ENCODE results near the gene TRIO. TPM values are rescaled to one million over a fixed set of nuclear protein-coding genes. Genes with fewer than 3 reads are reported as not detected.

TRIO gene
- polyA plus RNA-seq, 1 of the 3 experiments (the other 2 are of a cell fraction), result 229 TPM

- Histone ChIP-seq H3K27ac (ENCODE audit: low read depth in 2 of 2, low read length in 1 of 2) (peak overlapping the region; percentile 61 to 87), H3K4me2 (no peak overlapping the region), H3K4me1 (ENCODE audit: control insufficient read depth in 1 of 2, insufficient read depth in 2 of 2, low read depth in 1 of 2, low read length in 1 of 2) (peaks cover 17 to 44% of the 10 kb centered on the region in 2 experiments; a peak in 3 of 4 replicates), H3K9me3 (no peaks in the 10 kb centered on the region), H3K9ac (no peak overlapping the region), H3F3A (replicated peaks; ENCODE audit: insufficient read depth) (no peaks in the 10 kb centered on the region), H3K27me3 (ENCODE audit: insufficient read depth) (no peaks in the 10 kb centered on the region), H3K36me3 (replicated peaks in 1 of 2; ENCODE audit: control insufficient read depth in 1 of 2, insufficient read depth in 2 of 2, low read length in 1 of 2) (peaks cover 19 to 34% of the 10 kb centered on the region in 2 experiments), H3K4me3 (ENCODE audit: low read depth in 2 of 2, low read length in 1 of 2) (no peak overlapping the region), H2AFZ (ENCODE audit: low read depth) (no peak overlapping the region), H3K79me2 (ENCODE audit: insufficient read depth) (peaks cover 97% of the 10 kb centered on the region), H3K9me2 (no peaks in the 10 kb centered on the region), H4K20me1 (ENCODE audit: insufficient read depth) (no peaks in the 10 kb centered on the region)
- TF ChIP-seq USF2 (IDR thresholded peaks at IDR 0.05; ENCODE audit: borderline replicate concordance, low read depth, low read length) (no peak), TEAD4 (IDR thresholded peaks at IDR 0.05; ENCODE audit: borderline replicate concordance, insufficient read depth) (no peak), IRF3 (IDR thresholded peaks at IDR 0.05; ENCODE audit: low read depth, low read length) (no peak), ELF1 (IDR thresholded peaks at IDR 0.05) (no peak), YY1 (IDR thresholded peaks at IDR 0.05; ENCODE audit: low read depth) (no peak), FOSL2 (IDR thresholded peaks at IDR 0.05; ENCODE audit: borderline replicate concordance, low read depth) (peak; percentile 29; the same call in 1 of the 2 replicates), SMC3 (IDR thresholded peaks at IDR 0.05; ENCODE audit: low read depth, low read length) (no peak), MXI1 (IDR thresholded peaks at IDR 0.05; ENCODE audit: low read depth, low read length) (no peak), JUND (IDR thresholded peaks at IDR 0.05) (peak; percentile 58; the same call in 1 of the 2 replicates), FOXM1 (IDR thresholded peaks at IDR 0.05; ENCODE audit: low read depth) (no peak)
- POLR2A ChIA-PET, result interaction anchor here (0.9 kb wide), 1 partner anchor 11 kb away, joined by 9 read pairs; no protein-coding TSS in a partner anchor
- CTCF ChIA-PET, result interaction anchor here (0.6 to 2.9 kb wide), 9 partner anchors 9 to 195 kb away, joined by 3 to 9 read pairs (median 3); partner anchors contain the start of gene OTULINL
- no peak for DNase-seq
- 63% methylated on average over 12 of the region's 12 CpGs for WGBS (ENCODE audit: low lambda C conversion rate)
Measured at GRCh38 chr5:14428302-14429081, 285.4 kb downstream of the TRIO start.

- CTCF ChIA-PET, result interaction anchor here (0.6 to 2.9 kb wide), 10 partner anchors 10 to 195 kb away, joined by 3 to 9 read pairs (median 4); partner anchors contain the start of gene OTULINL
- H3K9ac ChIP-seq, result no peak overlapping the region
- TF ChIP-seq IRF3 (IDR thresholded peaks at IDR 0.05; ENCODE audit: low read depth, low read length), result no peak
- TF ChIP-seq GATA2 (CRISPR knock-in tag; IDR thresholded peaks at IDR 0.05), result peak; percentile 74
- TF ChIP-seq USF1 (IDR thresholded peaks at IDR 0.05; ENCODE audit: borderline replicate concordance, low read depth), result no peak
- TF ChIP-seq ELF1 (IDR thresholded peaks at IDR 0.05), result no peak
- TF ChIP-seq REST (IDR thresholded peaks at IDR 0.05; ENCODE audit: low read depth, low read length), result no peak
- TF ChIP-seq RFX5 (IDR thresholded peaks at IDR 0.05; ENCODE audit: low read length), result no peak
- TF ChIP-seq MXI1 (IDR thresholded peaks at IDR 0.05; ENCODE audit: low read depth, low read length), result peak; percentile 75; the same call in 1 of the 2 replicates
- TF ChIP-seq RCOR1 (IDR thresholded peaks at IDR 0.05; ENCODE audit: low read length), result peak; percentile 65; the same call in 1 of the 2 replicates
Measured at GRCh38 chr5:14429101-14430050, 286.2 kb downstream of the TRIO start.

More at GRCh38 chr5:14429101-14430050, 286.2 kb downstream of the TRIO start:
- Histone ChIP-seq H3K4me3 (ENCODE audit: low read depth in 2 of 2, low read length in 1 of 2) (no peak overlapping the region), H3K9me3 (no peaks in the 10 kb centered on the region), H4K20me1 (ENCODE audit: insufficient read depth) (no peaks in the 10 kb centered on the region), H3K36me3 (replicated peaks in 1 of 2; ENCODE audit: control insufficient read depth in 1 of 2, insufficient read depth in 2 of 2, low read length in 1 of 2) (peaks cover 21 to 40% of the 10 kb centered on the region in 2 experiments), H3K79me2 (ENCODE audit: insufficient read depth) (peaks cover 96% of the 10 kb centered on the region), H3K4me1 (ENCODE audit: control insufficient read depth in 1 of 2, insufficient read depth in 2 of 2, low read depth in 1 of 2, low read length in 1 of 2) (peaks cover 9 to 40% of the 10 kb centered on the region in 2 experiments; a peak in 2 of 4 replicates), H3K27ac (ENCODE audit: low read depth in 2 of 2, low read length in 1 of 2) (peak overlapping the region; percentile 61 to 87), H3K27me3 (ENCODE audit: insufficient read depth) (no peaks in the 10 kb centered on the region), H3K9me2 (no peaks in the 10 kb centered on the region), H2AFZ (ENCODE audit: low read depth) (no peak overlapping the region), H3K4me2 (no peak overlapping the region), H3F3A (replicated peaks; ENCODE audit: insufficient read depth) (no peaks in the 10 kb centered on the region)
- peak; percentile 59 for DNase-seq
- WGBS (ENCODE audit: low lambda C conversion rate), result 78% methylated on average over 13 of the region's 13 CpGs
- POLR2A ChIA-PET, result interaction anchor here (0.9 kb wide), 1 partner anchor 12 kb away, joined by 9 read pairs; no protein-coding TSS in a partner anchor
